SK-N-MC (cell line): ENCODE results near the gene GADD45GIP1.

Experiments used
- EZH2 ChIP-seq: fragments of 200-600 bp; sonication (generic); IDR thresholded peaks from one replicate; pipeline ENCODE4 v1.6.1; 2017; ENCODE audit warnings: antibody characterized with exemption
- FOXP2 ChIP-seq: optimal IDR thresholded peaks from 2 replicates; pipeline ENCODE3; 2011; ENCODE audit warnings: mild to moderate bottlenecking, moderate library complexity; ENCODE audit not compliant: insufficient read depth; ENCODE audit errors: extremely low read length, control extremely low read depth
- POLR2AphosphoS5 ChIP-seq: IDR thresholded peaks from 2 replicates; pipeline ENCODE4 v1.6.1; 2012; ENCODE audit warnings: mild to moderate bottlenecking, low read depth, low read length, borderline replicate concordance

DNA sequence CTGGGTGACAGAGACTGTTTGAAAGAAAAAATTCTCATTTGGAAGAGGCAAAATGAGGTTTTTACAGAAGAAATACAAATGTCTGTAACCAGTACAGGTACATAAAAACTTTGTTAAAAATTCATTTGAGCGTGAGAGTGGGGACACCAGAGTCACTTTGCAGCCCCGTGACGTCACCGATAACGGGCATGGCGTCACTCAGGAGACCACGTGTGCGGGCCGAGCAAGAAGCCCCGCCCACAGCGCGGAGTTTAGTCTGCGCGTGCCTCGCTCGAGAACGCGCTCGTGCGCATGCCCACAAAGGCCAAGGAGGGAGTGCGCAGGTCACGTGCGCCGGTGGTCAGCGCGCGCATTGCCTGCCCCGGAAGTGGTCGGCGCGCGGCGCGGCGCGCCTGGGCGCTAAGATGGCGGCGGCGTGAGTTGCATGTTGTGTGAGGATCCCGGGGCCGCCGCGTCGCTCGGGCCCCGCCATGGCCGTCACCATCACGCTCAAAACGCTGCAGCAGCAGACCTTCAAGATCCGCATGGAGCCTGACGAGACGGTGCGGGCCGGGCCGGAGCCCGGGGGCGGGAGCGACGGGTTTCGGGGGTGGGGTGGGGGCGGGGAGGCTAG lies 11.4 kb downstream of the GADD45GIP1 start, which contains the start of gene RAD23A:
- TF ChIP-seq POLR2AphosphoS5 = peak; percentile 92
- TF ChIP-seq FOXP2 = no peak
- no peak for TF ChIP-seq EZH2
